NK-92 (cell line): ENCODE measurements around the gene APLP2.

Source experiments
- DNase-seq: peaks from one replicate; lab custom pipeline; 2025; ENCODE audit not compliant: unreplicated experiment; lab: John Stamatoyannopoulos, UW

APLP2 gene

GRCh38 chr11:130144861-130145281, 75.2 kb downstream of the APLP2 start:
- DNase-seq = no peak

GRCh38 chr11:130145311-130145812, 75.7 kb downstream of the APLP2 start:
- no peak for DNase-seq

GRCh38 chr11:130145975-130146776, 76.5 kb downstream of the APLP2 start:
- DNase-seq = no peak

- DNase-seq = no peak
These were observed 77.1 kb downstream of the APLP2 start for GRCh38 chr11:130146796-130147195.

- no peak for DNase-seq
These were observed 79.2 kb downstream of the APLP2 start for GRCh38 chr11:130148796-130149326.

- DNase-seq = no peak
These were observed 81.1 kb downstream of the APLP2 start for GRCh38 chr11:130150790-130151189.

GRCh38 chr11:130151196-130151595, 81.5 kb downstream of the APLP2 start:
- DNase-seq = no peak

- DNase-seq = no peak
These were observed 86.7 kb downstream of the APLP2 start for GRCh38 chr11:130156108-130157022.

GRCh38 chr11:130157101-130157500, 87.4 kb downstream of the APLP2 start:
- DNase-seq = no peak

GRCh38 chr11:130157840-130158239, 88.1 kb downstream of the APLP2 start:
- no peak for DNase-seq

GRCh38 chr11:130159139-130159538, 89.4 kb downstream of the APLP2 start:
- no peak for DNase-seq

- DNase-seq = no peak
These were observed 90.2 kb downstream of the APLP2 start, which contains the start of gene ST14 for GRCh38 chr11:130159657-130160497. Gene ST14, plus strand, starts transcription at chr11:130159782. Its CDS starts 198 bp downstream, at chr11:130159980.

- no peak for DNase-seq
These were observed 90.9 kb downstream of the APLP2 start for GRCh38 chr11:130160498-130161155.

- no peak for DNase-seq
These were observed 91.9 kb downstream of the APLP2 start for GRCh38 chr11:130161441-130162145.

- no peak for DNase-seq
These were observed 93.0 kb downstream of the APLP2 start for GRCh38 chr11:130162733-130163132.

- DNase-seq = no peak
These were observed 93.9 kb downstream of the APLP2 start for GRCh38 chr11:130163346-130164220.

GRCh38 chr11:130164221-130164570, 94.5 kb downstream of the APLP2 start:
- DNase-seq = no peak
